HepG2 (cell line): Measurements from ENCODE around the gene KRTAP3-1. TPM values are rescaled to one million over a fixed set of nuclear protein-coding genes. Genes with fewer than 3 reads are reported as not detected.

Source experiments
- DMAP1 ChIP-seq: IDR thresholded peaks from 2 replicates; pipeline ENCODE4 v1.6.1; 2016
- DNMT3B ChIP-seq: conservative IDR thresholded peaks from 2 replicates; pipeline ENCODE4 v1.6.1; 2016; ENCODE audit warnings: missing biosample characterization, control low read depth
- DPF2 ChIP-seq: sonication (generic); formaldehyde crosslinking; IDR thresholded peaks from 2 replicates; pipeline ENCODE4 v1.4.0; 2020; ENCODE audit warnings: mild to moderate bottlenecking, low read depth, missing genetic modification reagents, borderline replicate concordance
- ISL2 ChIP-seq: sonication (generic); formaldehyde crosslinking; IDR thresholded peaks from 2 replicates; pipeline ENCODE4 v1.5.0; 2020; ENCODE audit warnings: missing genetic modification reagents
- PHF21A ChIP-seq: sonication (generic); formaldehyde crosslinking; IDR thresholded peaks from 2 replicates; pipeline ENCODE4 v1.5.0; 2020; ENCODE audit warnings: mild to moderate bottlenecking, missing genetic modification reagents
- RFX3 ChIP-seq: IDR thresholded peaks from 2 replicates; pipeline ENCODE4 v1.6.1; 2016; ENCODE audit warnings: missing biosample characterization, missing genetic modification reagents
- SNAI1 ChIP-seq: sonication (generic); formaldehyde crosslinking; IDR thresholded peaks from 2 replicates; pipeline ENCODE4 v1.5.0; 2020; ENCODE audit warnings: mild to moderate bottlenecking, missing genetic modification reagents, borderline replicate concordance
- SP5 ChIP-seq: IDR thresholded peaks from 2 replicates; pipeline ENCODE4 v1.6.1; 2016; ENCODE audit warnings: low read depth, borderline replicate concordance
- STAT5B ChIP-seq: sonication (generic); formaldehyde crosslinking; IDR thresholded peaks from 2 replicates; pipeline ENCODE4 v1.4.0; 2020; ENCODE audit warnings: missing genetic modification reagents
- TBL1XR1 ChIP-seq: fragments of 150-350 bp; IDR thresholded peaks from 2 replicates; pipeline ENCODE4 v1.6.1; 2014; ENCODE audit warnings: borderline replicate concordance, low read length; ENCODE audit not compliant: partially characterized antibody
- U2AF1 ChIP-seq: fragments of 200-400 bp; formaldehyde crosslinking; optimal IDR thresholded peaks from 2 replicates; pipeline ENCODE3; 2017; ENCODE audit warnings: mild to moderate bottlenecking, low read depth, low read length
- WIZ ChIP-seq: sonication (generic); formaldehyde crosslinking; IDR thresholded peaks from 2 replicates; pipeline ENCODE4 v1.5.1; 2020; ENCODE audit warnings: mild to moderate bottlenecking, missing genetic modification reagents
- ZBTB39 ChIP-seq: sonication (generic); formaldehyde crosslinking; IDR thresholded peaks from 2 replicates; pipeline ENCODE4 v1.5.0; 2020; ENCODE audit warnings: missing genetic modification reagents
- ZFP1 ChIP-seq: IDR thresholded peaks from 2 replicates; pipeline ENCODE4 v1.6.1; 2016
- ZNF276 ChIP-seq: sonication (generic); formaldehyde crosslinking; IDR thresholded peaks from 2 replicates; pipeline ENCODE4 v1.4.0; 2020; ENCODE audit warnings: mild to moderate bottlenecking, low read depth, missing genetic modification reagents
- ZNF3 ChIP-seq: IDR thresholded peaks from 2 replicates; pipeline ENCODE4 v1.7.0; 2017; ENCODE audit warnings: inconsistent platforms
- ZZZ3 ChIP-seq: sonication (generic); formaldehyde crosslinking; IDR thresholded peaks from 2 replicates; pipeline ENCODE4 v1.4.0; 2020; ENCODE audit warnings: missing genetic modification reagents, mild to moderate bottlenecking, borderline replicate concordance
- polyA plus RNA-seq, 8 experiments: library from polyadenylated mRNA; depleted of rRNA in 3 of 8; stranded (reverse) in 7 of 8; unstranded in 1 of 8; fragments of >200 nt; fragmentation: Illumina TruSeq in 4 of 8; extraction: Trizol in 4 of 8; gene quantifications; 2 replicates each; pipeline versions ENCODE4 v1.2.1 to v1.2.3, GENCODE V29; 2011 to 2016; ENCODE audit warnings: low read depth in 4 of 8, missing spikeins in 1 of 8, mixed read lengths in 1 of 8; ENCODE audit not compliant: insufficient read depth in 1 of 8
- total RNA-seq, 5 experiments: library from RNA; depleted of rRNA; stranded (reverse); fragments of >200 nt; fragmentation: Illumina TruSeq; extraction: Trizol; gene quantifications; 2 replicates each; pipeline ENCODE4 v1.2.3, GENCODE V29; 2016; ENCODE audit warnings: low read depth in 1 of 5
- TF ChIP-seq, protein P1 (sequence below): sonication (generic); formaldehyde crosslinking; IDR thresholded peaks from 2 replicates; pipeline ENCODE4 v1.5.1; 2020; ENCODE audit warnings: mild to moderate bottlenecking, missing genetic modification reagents
- TF ChIP-seq, protein P2 (sequence below): sonication (generic); formaldehyde crosslinking; IDR thresholded peaks from 2 replicates; pipeline ENCODE4 v1.5.1; 2020; ENCODE audit warnings: mild to moderate bottlenecking, missing genetic modification reagents, borderline replicate concordance

Gene KRTAP3-1
- total and polyA plus RNA-seq, 2 of the 13 experiments (the other 11 are each of a cell fraction or from before 2014, with no cell fraction given): 0.29 to 3.7 TPM

DNA sequence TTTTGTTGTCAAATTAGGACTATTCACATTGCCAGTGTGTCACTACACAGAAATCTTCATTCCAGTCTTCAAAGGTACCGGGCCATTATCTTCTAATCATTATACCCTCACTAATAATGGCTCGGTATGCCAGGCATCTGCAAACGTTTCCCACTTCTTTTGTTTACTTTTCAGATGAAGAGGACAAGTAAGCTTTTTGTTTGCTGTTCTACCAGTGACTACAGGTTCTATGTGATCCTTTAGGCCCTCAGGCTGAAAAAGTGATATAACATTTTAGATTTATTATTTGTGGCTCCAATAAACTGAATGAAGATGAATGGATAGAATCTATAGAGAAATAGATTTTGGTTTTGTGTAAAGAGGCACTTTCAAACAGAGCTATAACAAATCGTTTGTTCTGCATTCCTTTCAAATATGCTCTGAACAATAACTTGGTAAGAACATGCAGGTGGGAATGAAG is 403 bp upstream of the KRTAP3-1 start (continued):
- TF ChIP-seq, protein P1, sequence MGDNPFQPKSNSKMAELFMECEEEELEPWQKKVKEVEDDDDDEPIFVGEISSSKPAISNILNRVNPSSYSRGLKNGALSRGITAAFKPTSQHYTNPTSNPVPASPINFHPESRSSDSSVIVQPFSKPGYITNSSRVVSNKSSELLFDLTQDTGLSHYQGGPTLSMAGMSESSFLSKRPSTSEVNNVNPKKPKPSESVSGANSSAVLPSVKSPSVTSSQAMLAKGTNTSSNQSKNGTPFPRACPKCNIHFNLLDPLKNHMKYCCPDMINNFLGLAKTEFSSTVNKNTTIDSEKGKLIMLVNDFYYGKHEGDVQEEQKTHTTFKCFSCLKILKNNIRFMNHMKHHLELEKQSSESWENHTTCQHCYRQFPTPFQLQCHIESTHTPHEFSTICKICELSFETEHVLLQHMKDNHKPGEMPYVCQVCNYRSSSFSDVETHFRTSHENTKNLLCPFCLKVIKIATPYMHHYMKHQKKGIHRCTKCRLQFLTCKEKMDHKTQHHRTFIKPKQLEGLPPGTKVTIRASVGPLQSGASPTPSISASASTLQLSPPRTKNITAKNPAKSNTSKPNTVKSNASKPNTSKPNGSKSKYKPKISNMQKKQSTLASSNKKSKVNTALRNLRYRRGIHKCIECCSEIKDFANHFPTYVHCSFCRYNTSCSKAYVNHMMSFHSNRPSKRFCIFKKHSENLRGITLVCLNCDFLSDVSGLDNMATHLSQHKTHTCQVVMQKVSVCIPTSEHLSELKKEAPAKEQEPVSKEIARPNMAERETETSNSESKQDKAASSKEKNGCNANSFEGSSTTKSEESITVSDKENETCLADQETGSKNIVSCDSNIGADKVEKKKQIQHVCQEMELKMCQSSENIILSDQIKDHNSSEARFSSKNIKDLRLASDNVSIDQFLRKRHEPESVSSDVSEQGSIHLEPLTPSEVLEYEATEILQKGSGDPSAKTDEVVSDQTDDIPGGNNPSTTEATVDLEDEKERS (CRISPR knock-in tag): no peak
- no peak for TF ChIP-seq U2AF1
- TF ChIP-seq ISL2 (CRISPR knock-in tag): peak; percentile 97
- peak; percentile 37; the same call in 1 of the 2 replicates for TF ChIP-seq SP5 (CRISPR knock-in tag)
- no peak for TF ChIP-seq DNMT3B (CRISPR knock-in tag)
- TF ChIP-seq ZFP1 (CRISPR knock-in tag): no peak
- no peak for TF ChIP-seq ZNF276 (CRISPR knock-in tag)
- no peak for TF ChIP-seq ZBTB39 (CRISPR knock-in tag)
- peak; percentile 66; the same call in 1 of the 2 replicates for TF ChIP-seq DPF2 (CRISPR knock-in tag)
- no peak for TF ChIP-seq RFX3 (CRISPR knock-in tag)
- TF ChIP-seq, protein P2, sequence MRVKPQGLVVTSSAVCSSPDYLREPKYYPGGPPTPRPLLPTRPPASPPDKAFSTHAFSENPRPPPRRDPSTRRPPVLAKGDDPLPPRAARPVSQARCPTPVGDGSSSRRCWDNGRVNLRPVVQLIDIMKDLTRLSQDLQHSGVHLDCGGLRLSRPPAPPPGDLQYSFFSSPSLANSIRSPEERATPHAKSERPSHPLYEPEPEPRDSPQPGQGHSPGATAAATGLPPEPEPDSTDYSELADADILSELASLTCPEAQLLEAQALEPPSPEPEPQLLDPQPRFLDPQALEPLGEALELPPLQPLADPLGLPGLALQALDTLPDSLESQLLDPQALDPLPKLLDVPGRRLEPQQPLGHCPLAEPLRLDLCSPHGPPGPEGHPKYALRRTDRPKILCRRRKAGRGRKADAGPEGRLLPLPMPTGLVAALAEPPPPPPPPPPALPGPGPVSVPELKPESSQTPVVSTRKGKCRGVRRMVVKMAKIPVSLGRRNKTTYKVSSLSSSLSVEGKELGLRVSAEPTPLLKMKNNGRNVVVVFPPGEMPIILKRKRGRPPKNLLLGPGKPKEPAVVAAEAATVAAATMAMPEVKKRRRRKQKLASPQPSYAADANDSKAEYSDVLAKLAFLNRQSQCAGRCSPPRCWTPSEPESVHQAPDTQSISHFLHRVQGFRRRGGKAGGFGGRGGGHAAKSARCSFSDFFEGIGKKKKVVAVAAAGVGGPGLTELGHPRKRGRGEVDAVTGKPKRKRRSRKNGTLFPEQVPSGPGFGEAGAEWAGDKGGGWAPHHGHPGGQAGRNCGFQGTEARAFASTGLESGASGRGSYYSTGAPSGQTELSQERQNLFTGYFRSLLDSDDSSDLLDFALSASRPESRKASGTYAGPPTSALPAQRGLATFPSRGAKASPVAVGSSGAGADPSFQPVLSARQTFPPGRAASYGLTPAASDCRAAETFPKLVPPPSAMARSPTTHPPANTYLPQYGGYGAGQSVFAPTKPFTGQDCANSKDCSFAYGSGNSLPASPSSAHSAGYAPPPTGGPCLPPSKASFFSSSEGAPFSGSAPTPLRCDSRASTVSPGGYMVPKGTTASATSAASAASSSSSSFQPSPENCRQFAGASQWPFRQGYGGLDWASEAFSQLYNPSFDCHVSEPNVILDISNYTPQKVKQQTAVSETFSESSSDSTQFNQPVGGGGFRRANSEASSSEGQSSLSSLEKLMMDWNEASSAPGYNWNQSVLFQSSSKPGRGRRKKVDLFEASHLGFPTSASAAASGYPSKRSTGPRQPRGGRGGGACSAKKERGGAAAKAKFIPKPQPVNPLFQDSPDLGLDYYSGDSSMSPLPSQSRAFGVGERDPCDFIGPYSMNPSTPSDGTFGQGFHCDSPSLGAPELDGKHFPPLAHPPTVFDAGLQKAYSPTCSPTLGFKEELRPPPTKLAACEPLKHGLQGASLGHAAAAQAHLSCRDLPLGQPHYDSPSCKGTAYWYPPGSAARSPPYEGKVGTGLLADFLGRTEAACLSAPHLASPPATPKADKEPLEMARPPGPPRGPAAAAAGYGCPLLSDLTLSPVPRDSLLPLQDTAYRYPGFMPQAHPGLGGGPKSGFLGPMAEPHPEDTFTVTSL (CRISPR knock-in tag): peak; percentile 91; the same call in 1 of the 2 replicates
- no peak for TF ChIP-seq SNAI1 (CRISPR knock-in tag)
- TF ChIP-seq ZZZ3 (CRISPR knock-in tag): no peak
- TF ChIP-seq STAT5B (CRISPR knock-in tag): no peak
- peak; percentile 69 for TF ChIP-seq TBL1XR1
- peak; percentile 51; the same call in 1 of the 2 replicates for TF ChIP-seq PHF21A (CRISPR knock-in tag)
- no peak for TF ChIP-seq WIZ (CRISPR knock-in tag)
- TF ChIP-seq DMAP1: peak; percentile 50; the same call in 1 of the 2 replicates
- TF ChIP-seq ZNF3: no peak
